IPS-15b (cell line): ENCODE results near the gene MS4A4A.

ENCODE experiments used
- H3K27me3 ChIP-seq: one replicate; pipeline ENCODE4 v1.6.1; 2013; ENCODE audit warnings: low read length; ENCODE audit not compliant: control insufficient read depth, insufficient read depth
- H3K36me3 ChIP-seq: one replicate; pipeline ENCODE4 v1.6.1; 2013; ENCODE audit warnings: low read length; ENCODE audit not compliant: control insufficient read depth, insufficient read depth
- H3K4me1 ChIP-seq: one replicate; pipeline ENCODE4 v1.6.1; 2013; ENCODE audit warnings: mild to moderate bottlenecking, low read length; ENCODE audit not compliant: control insufficient read depth, insufficient read depth
- H3K4me3 ChIP-seq: one replicate; pipeline ENCODE4 v1.5.1; 2013; ENCODE audit warnings: low read depth, low read length
- H3K9ac ChIP-seq: one replicate; pipeline ENCODE4 v1.6.1; 2013; ENCODE audit warnings: low read depth, mild to moderate bottlenecking, low read length
- H3K9me3 ChIP-seq: one replicate; pipeline ENCODE4 v1.6.1; 2013; ENCODE audit warnings: mild to moderate bottlenecking, low read length; ENCODE audit not compliant: control insufficient read depth, insufficient read depth

The MS4A4A gene

DNA sequence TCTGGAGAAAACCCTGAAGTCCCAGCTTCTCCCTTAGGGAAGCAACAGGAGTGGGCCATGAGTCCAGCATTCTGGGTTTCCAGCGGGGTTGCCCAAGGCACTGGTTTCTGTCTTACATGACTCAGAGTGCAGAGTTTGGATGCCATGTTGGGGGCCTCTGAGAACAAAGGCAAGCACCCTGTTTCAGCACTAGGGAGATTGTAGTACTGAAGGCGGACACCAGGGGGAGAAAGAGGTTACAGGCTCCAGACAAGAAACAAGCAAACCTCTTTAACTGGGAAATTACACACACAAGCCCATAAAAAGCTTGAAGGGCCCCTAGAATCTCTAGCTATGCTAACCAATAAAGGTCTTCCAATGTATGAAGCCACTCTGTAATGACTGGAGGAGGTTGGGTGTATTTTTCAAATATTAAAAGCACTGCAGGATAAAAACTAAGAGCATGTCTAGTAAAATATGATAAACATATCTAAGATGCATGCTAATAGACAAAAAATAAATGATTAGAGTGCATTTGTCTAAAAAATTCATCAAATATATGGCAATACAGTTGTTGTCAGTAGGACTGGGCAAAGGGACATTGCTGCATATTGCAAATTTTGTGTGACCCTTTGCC lies 53.6 kb downstream of the MS4A4A start:
- Histone ChIP-seq H3K9ac (no peak overlapping the region), H3K4me1 (no peaks in the 10 kb centered on the region)

GRCh38 chr11:60336767-60337391 lies 56.4 kb downstream of the MS4A4A start:
- no peaks in the 10 kb centered on the region for H3K27me3 ChIP-seq
- H3K36me3 ChIP-seq: no peaks in the 10 kb centered on the region
- H3K9ac ChIP-seq: no peak overlapping the region
- no peak overlapping the region for H3K4me3 ChIP-seq
- H3K4me1 ChIP-seq: no peaks in the 10 kb centered on the region
- no peaks in the 10 kb centered on the region for H3K9me3 ChIP-seq

More for the DNA sequence above, 53.6 kb downstream of the MS4A4A start:
- H3K9me3 ChIP-seq: no peaks in the 10 kb centered on the region
- no peak overlapping the region for H3K4me3 ChIP-seq
- no peaks in the 10 kb centered on the region for H3K27me3 ChIP-seq
- H3K36me3 ChIP-seq: no peaks in the 10 kb centered on the region

DNA sequence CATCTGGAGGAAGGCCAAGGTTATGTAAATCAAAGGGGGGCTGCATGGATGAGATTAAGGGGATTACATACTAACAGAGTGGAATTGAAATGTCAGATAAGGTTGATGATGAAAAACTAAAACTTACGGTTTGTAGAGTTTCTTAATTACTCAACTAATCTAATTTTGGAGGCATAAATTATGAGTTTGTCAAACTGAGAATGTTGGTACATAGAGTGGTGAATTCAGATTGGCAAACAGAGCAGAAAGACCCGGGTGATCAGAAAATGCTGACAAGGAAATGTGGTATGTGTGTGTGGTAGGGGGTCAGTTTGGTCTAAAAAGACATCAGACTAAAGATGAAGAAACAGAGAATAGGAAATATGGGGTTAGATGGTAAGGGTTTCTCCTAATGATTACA lies 57.6 kb downstream of the MS4A4A start:
- H3K9ac ChIP-seq: no peak overlapping the region
- no peaks in the 10 kb centered on the region for H3K4me1 ChIP-seq
- no peak overlapping the region for H3K4me3 ChIP-seq
- H3K36me3 ChIP-seq: no peaks in the 10 kb centered on the region
- H3K27me3 ChIP-seq: no peaks in the 10 kb centered on the region
- no peaks in the 10 kb centered on the region for H3K9me3 ChIP-seq

DNA sequence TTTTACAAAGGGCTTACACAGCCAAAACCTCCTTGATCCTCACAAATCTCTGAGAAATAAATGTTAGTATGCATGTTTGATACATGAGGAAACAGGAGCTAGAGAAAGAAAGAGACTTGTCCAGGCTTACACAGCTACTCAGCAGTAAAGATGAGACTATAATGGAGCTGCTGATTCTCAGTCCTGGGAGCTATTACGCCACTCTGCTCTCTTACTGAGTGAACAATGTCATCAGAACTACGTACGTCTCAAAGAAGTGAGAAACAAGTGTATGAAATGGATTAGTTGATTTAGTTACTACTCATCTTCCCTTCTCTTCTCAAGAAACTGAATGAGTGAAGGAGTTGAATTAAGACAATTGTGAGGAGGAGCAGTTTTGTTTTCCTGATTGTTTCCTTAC lies 58.9 kb downstream of the MS4A4A start:
- no peaks in the 10 kb centered on the region for H3K4me1 ChIP-seq
- H3K9me3 ChIP-seq: no peaks in the 10 kb centered on the region
- H3K36me3 ChIP-seq: no peaks in the 10 kb centered on the region
- H3K9ac ChIP-seq: no peak overlapping the region
- H3K4me3 ChIP-seq: no peak overlapping the region
- no peaks in the 10 kb centered on the region for H3K27me3 ChIP-seq

GRCh38 chr11:60343094-60343704 lies 62.7 kb downstream of the MS4A4A start:
- Histone ChIP-seq H3K4me3 (no peak overlapping the region), H3K4me1 (no peaks in the 10 kb centered on the region), H3K9me3 (no peaks in the 10 kb centered on the region), H3K9ac (no peak overlapping the region), H3K27me3 (no peaks in the 10 kb centered on the region), H3K36me3 (no peaks in the 10 kb centered on the region)

DNA sequence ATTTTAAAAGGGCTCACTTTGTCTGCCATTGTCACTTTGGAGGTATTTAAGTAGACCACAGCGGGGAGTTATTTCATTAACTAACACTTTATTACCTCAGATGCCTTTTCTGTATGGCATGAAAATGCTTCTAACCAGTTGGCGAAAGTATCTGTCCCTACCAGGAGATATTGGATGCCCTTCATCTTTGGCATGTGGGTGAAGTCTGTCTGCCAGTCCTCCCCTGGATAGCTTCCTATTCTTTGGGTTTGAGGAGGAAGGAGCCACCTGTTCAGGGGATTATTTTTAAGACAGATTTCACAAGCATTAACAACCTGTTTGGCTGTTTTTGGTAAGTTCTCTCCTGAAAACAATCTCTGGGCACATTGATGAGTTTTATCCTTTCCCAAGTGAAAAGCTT lies 63.7 kb downstream of the MS4A4A start:
- no peaks in the 10 kb centered on the region for H3K27me3 ChIP-seq
- H3K9ac ChIP-seq: no peak overlapping the region
- H3K36me3 ChIP-seq: no peaks in the 10 kb centered on the region
- H3K4me1 ChIP-seq: no peaks in the 10 kb centered on the region
- no peaks in the 10 kb centered on the region for H3K9me3 ChIP-seq
- no peak overlapping the region for H3K4me3 ChIP-seq

GRCh38 chr11:60345489-60345888 lies 65.0 kb downstream of the MS4A4A start:
- H3K4me1 ChIP-seq: no peaks in the 10 kb centered on the region
- no peak overlapping the region for H3K4me3 ChIP-seq
- no peaks in the 10 kb centered on the region for H3K27me3 ChIP-seq
- no peak overlapping the region for H3K9ac ChIP-seq
- H3K9me3 ChIP-seq: no peaks in the 10 kb centered on the region
- H3K36me3 ChIP-seq: no peaks in the 10 kb centered on the region

DNA sequence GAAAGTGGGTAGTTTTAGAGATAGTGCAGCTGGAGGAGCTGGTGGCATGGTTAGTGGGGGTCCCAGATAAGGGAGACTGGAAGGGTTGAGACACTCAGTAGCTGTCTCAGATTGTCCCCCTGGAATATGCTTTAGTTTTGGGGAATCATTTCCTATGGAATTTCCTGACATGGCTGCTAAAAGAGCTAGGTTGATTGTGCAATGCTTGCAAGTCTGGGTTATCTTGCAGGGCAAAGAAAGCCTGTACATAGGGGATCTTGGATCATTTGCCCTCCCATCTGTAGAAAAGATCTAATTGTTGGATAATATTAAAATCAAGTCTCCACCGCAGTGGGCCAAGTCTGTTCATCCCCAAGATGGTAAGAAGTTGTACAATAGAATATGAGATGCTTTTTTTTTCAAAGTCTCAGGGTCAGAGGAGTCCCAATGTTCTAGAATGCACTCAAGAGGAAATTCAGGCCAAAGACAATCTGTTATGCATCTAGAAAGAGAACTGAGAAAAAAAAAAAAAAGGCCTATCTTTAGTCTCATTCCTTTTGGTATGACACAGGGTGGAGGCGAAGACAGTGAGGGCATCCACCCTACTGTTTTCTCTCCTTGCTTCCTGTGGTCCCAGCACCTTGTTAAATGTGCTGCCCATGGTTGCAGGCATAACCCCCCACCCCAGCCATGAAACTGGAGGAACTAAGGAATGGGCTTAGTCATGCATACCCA lies 66.8 kb downstream of the MS4A4A start:
- peaks cover 5% of the 10 kb centered on the region for H3K9me3 ChIP-seq
- H3K4me1 ChIP-seq: no peaks in the 10 kb centered on the region
- H3K27me3 ChIP-seq: no peaks in the 10 kb centered on the region
- no peaks in the 10 kb centered on the region for H3K36me3 ChIP-seq
- no peak overlapping the region for H3K4me3 ChIP-seq
- H3K9ac ChIP-seq: no peak overlapping the region

DNA sequence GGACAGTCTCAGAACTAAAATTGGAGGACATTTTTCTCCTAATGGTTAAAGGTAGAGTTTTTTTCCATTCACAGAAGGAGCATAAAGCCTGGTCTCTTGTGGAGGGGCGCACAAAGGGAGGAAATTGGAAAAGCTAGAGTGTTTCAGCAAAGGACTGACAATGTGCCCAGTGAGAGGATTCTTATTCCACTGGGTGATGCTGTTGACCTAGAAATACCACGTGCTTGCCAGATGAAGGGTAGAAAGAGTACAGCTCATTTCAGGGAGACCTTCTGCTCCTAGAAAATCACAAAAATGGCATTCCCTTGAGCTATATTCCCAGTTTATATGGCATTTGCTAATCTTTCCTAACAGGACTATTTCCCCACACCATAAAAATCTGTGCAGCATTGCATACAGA lies 67.7 kb downstream of the MS4A4A start:
- Histone ChIP-seq H3K4me3 (no peak overlapping the region), H3K4me1 (no peaks in the 10 kb centered on the region), H3K27me3 (no peaks in the 10 kb centered on the region), H3K9ac (no peak overlapping the region), H3K36me3 (no peaks in the 10 kb centered on the region), H3K9me3 (peaks cover 5% of the 10 kb centered on the region)

- no peak overlapping the region for H3K4me3 ChIP-seq
- H3K4me1 ChIP-seq: no peaks in the 10 kb centered on the region
- peaks cover 5% of the 10 kb centered on the region for H3K9me3 ChIP-seq
- no peaks in the 10 kb centered on the region for H3K27me3 ChIP-seq
- no peak overlapping the region for H3K9ac ChIP-seq
- no peaks in the 10 kb centered on the region for H3K36me3 ChIP-seq
These were observed 69.5 kb downstream of the MS4A4A start for GRCh38 chr11:60349990-60350389.

GRCh38 chr11:60357771-60358170 lies 77.3 kb downstream of the MS4A4A start:
- H3K9ac ChIP-seq: no peak overlapping the region
- no peaks in the 10 kb centered on the region for H3K36me3 ChIP-seq
- H3K27me3 ChIP-seq: no peaks in the 10 kb centered on the region
- no peak overlapping the region for H3K4me3 ChIP-seq
- peaks cover 20% of the 10 kb centered on the region for H3K9me3 ChIP-seq
- H3K4me1 ChIP-seq: no peaks in the 10 kb centered on the region
